CD4-positive, alpha-beta T cell treated with Interferon alpha-2 for 1 hour (primary cell): ENCODE measurements around the gene CYP2A7.
"Not testable (repeated sequence)": the region's sequence is repeated elsewhere in the genome, so short reads cannot be mapped to it uniquely, and the experiment has no call there.

Source experiments
- DNase-seq, 2 donors: peaks; one replicate each; pipeline ENCODE4 v3.0.0-alpha.2; 2020 to 2022

The CYP2A7 gene

GRCh38 chr19:40838477-40838876 is 43.6 kb downstream of the CYP2A7 start:
- not testable (repeated sequence) for DNase-seq

- no peak for DNase-seq
Observed at GRCh38 chr19:40836754-40837429, 45.1 kb downstream of the CYP2A7 start.

- not testable (repeated sequence) for DNase-seq
Observed at GRCh38 chr19:40833728-40834533, 48.1 kb downstream of the CYP2A7 start.

- not testable (repeated sequence) for DNase-seq
Observed at GRCh38 chr19:40832431-40832790, 49.6 kb downstream of the CYP2A7 start.

- DNase-seq: no peak
Observed at GRCh38 chr19:40831502-40832430, 50.3 kb downstream of the CYP2A7 start.

GRCh38 chr19:40830741-40831140 is 51.3 kb downstream of the CYP2A7 start:
- not testable (repeated sequence) for DNase-seq

- no peak for DNase-seq
Observed at GRCh38 chr19:40829205-40829604, 52.8 kb downstream of the CYP2A7 start.

GRCh38 chr19:40827386-40828247 is 54.4 kb downstream of the CYP2A7 start:
- DNase-seq: no peak

GRCh38 chr19:40826699-40827385 is 55.2 kb downstream of the CYP2A7 start:
- peak; percentile 83 to 87 for DNase-seq

- not testable (repeated sequence) for DNase-seq
Observed at GRCh38 chr19:40826312-40826698, 55.7 kb downstream of the CYP2A7 start.

GRCh38 chr19:40825460-40826095 is 56.5 kb downstream of the CYP2A7 start:
- DNase-seq: not testable (repeated sequence)
